Esophagus muscularis mucosa (tissue), 4 donors: ENCODE results near the gene TMEM158. TPM values are rescaled to one million over a fixed set of nuclear protein-coding genes. Genes with fewer than 3 reads are reported as not detected.

Source experiments
- DNase-seq: peaks from one replicate; pipeline ENCODE4 v3.0.0-alpha.2; 2017; ENCODE audit errors: extremely low spot score
- H3K27ac ChIP-seq, 4 donors: fragments of 200-600 bp; sonication (generic); replicated peaks in 1 of 4; 1 replicate in 3 of 4; 2 replicates in 1 of 4; pipeline ENCODE4 v1.5.1; 2016 to 2019; ENCODE audit warnings: mild to moderate bottlenecking in 1 of 4
- H3K27me3 ChIP-seq, 4 donors: fragments of 200-600 bp; sonication (generic); one replicate each; pipeline versions ENCODE4 v1.5.1 to v1.6.0; 2016 to 2019
- H3K36me3 ChIP-seq, 4 donors: fragments of 200-600 bp; sonication (generic); one replicate each; pipeline ENCODE4 v1.5.1; 2016 to 2019
- H3K4me1 ChIP-seq, 4 donors: fragments of 200-600 bp; sonication (generic); one replicate each; pipeline ENCODE4 v1.5.1; 2016 to 2019
- H3K4me3 ChIP-seq, 4 donors: fragments of 200-600 bp; sonication (generic); 1 replicate in 2 of 4; 2 replicates in 2 of 4; pipeline ENCODE4 v1.5.1; 2016 to 2019; ENCODE audit warnings: mild to moderate bottlenecking in 4 of 4, moderate library complexity in 1 of 4
- H3K9me3 ChIP-seq, 4 donors: fragments of 200-600 bp; sonication (generic); 1 replicate in 3 of 4; 2 replicates in 1 of 4; pipeline ENCODE4 v1.5.1; 2016 to 2019
- CTCF ChIP-seq, 3 experiments: fragments of 200-600 bp in 2 of 3; fragments of 450-650 bp in 1 of 3; sonication (generic) in 2 of 3; IDR thresholded peaks; one replicate each; pipeline ENCODE4 v1.5.1; 2017 to 2019; ENCODE audit warnings: antibody characterized with exemption in 3 of 3, mild to moderate bottlenecking in 2 of 3, moderate library complexity in 1 of 3
- EP300 ChIP-seq: sonication (generic); formaldehyde crosslinking; IDR thresholded peaks from one replicate; pipeline ENCODE4 v1.6.1; 2017; ENCODE audit warnings: antibody characterized with exemption
- POLR2A ChIP-seq: fragments of 450-650 bp; IDR thresholded peaks from one replicate; pipeline ENCODE4 v1.6.1; 2017; ENCODE audit warnings: antibody characterized with exemption, moderate library complexity, mild to moderate bottlenecking, low read depth
- POLR2AphosphoS5 ChIP-seq, 2 donors: sonication (generic); formaldehyde crosslinking; IDR thresholded peaks; one replicate each; pipeline ENCODE4 v1.6.1; 2017; ENCODE audit warnings: antibody characterized with exemption in 2 of 2
- WGBS: methylation state at CpG from one replicate; pipeline ENCODE4 v1.1.5; 2018; 5-methylcytosine and 5-hydroxymethylcytosine counted together
- intact Hi-C: fragments of 100-400 bp; cut with DNase I; formaldehyde crosslinking; loops from one replicate; pipeline ENCODE4 v1.15.1; 2023
- total RNA-seq, 4 donors: library from RNA; depleted of rRNA; stranded (reverse); fragments of >200 nt; gene quantifications; one replicate each; pipeline versions ENCODE4 v1.1.0 to v1.2.1, GENCODE V29; 2016

The TMEM158 gene
- total RNA-seq, 4 donors from 2014 or later = 1.2 to 6.4 (median 2.3) TPM

DNA sequence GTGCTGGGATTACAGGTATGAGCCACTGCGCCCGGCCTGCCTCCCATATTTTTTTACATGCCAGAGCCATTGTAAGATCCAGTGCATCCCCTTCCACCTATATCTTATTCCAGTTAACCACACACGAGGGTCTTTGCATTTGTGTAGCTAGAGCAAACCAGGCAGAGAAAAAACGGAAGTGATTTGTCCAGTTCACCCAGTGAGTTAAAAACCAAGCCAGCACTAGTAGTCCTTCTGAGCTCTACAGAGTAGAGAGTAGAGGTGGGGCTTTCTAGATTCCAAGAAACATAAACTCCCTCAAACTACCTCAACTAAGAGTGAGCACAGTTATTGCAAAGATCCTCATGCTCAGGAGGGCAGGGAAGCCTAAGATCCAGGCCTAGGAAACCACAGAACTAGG is 34.7 kb downstream of the TMEM158 start:
- Histone ChIP-seq H3K36me3 (no peaks in the 10 kb centered on the region), H3K9me3 (no peaks in the 10 kb centered on the region), H3K4me1 (no peaks in the 10 kb centered on the region), H3K4me3 (no peak overlapping the region), H3K27me3 (no peaks in the 10 kb centered on the region), H3K27ac (no peak overlapping the region)
- WGBS = 97% methylated on average over 4 of the region's 4 CpGs
- DNase-seq = no peak
- TF ChIP-seq POLR2A (no peak), POLR2AphosphoS5 (IDR thresholded peaks at IDR 0.05) (no peak), EP300 (no peak), CTCF (IDR thresholded peaks at IDR 0.05) (no peak)
- intact Hi-C loops = no loop called here

GRCh38 chr3:45188719-45189659 is 37.1 kb downstream of the TMEM158 start:
- H3K4me3 ChIP-seq = no peak overlapping the region
- H3K36me3 ChIP-seq = no peaks in the 10 kb centered on the region
- TF ChIP-seq POLR2AphosphoS5 (IDR thresholded peaks at IDR 0.05) (no peak), EP300 (no peak), CTCF (IDR thresholded peaks at IDR 0.05) (no peak), POLR2A (no peak)
- no peaks in the 10 kb centered on the region for H3K9me3 ChIP-seq
- DNase-seq = no peak
- H3K27me3 ChIP-seq = no peaks in the 10 kb centered on the region
- WGBS = 71% methylated on average over 5 of the region's 8 CpGs
- no peaks in the 10 kb centered on the region for H3K4me1 ChIP-seq
- H3K27ac ChIP-seq = no peak overlapping the region
- intact Hi-C loops = no loop called here

DNA sequence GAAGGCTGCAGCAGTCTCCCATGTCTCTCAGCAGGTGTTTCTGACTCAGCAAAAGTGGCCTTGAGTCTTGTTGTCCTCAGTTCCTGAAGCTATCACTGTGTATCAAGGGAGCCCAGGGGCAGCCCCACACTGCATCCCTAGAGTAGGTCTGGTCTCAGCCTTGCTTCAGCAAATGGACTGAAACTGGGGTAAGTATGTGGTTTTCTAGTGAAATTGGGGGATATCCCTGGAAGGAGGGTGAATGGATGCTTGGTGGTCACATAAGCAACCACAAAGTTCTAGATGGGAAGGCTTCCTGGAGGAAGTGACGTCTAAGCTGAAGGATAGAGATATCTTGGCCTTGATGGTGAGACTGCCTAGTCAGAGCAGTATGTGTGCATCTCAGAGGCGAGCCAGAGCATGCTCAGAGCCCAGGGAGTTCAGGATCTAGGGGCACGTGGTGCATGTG is 38.4 kb downstream of the TMEM158 start:
- Histone ChIP-seq H3K36me3 (no peaks in the 10 kb centered on the region), H3K4me1 (peaks cover 0 to 8% (median 7%) of the 10 kb centered on the region in 4 donors), H3K27ac (no peak overlapping the region), H3K27me3 (no peaks in the 10 kb centered on the region), H3K9me3 (no peaks in the 10 kb centered on the region), H3K4me3 (no peak overlapping the region)
- 85% methylated on average over 2 of the region's 3 CpGs for WGBS
- no peak for DNase-seq
- no peak for TF ChIP-seq EP300
- TF ChIP-seq CTCF (IDR thresholded peaks at IDR 0.05) = no peak
- TF ChIP-seq POLR2AphosphoS5 (IDR thresholded peaks at IDR 0.05) = no peak
- TF ChIP-seq POLR2A = no peak
- intact Hi-C loops = no loop called here

GRCh38 chr3:45186871-45187270 is 39.2 kb downstream of the TMEM158 start:
- DNase-seq = no peak
- H3K9me3 ChIP-seq = no peaks in the 10 kb centered on the region
- WGBS = 98% methylated on average over 4 of the region's 6 CpGs
- no peak overlapping the region for H3K27ac ChIP-seq
- H3K36me3 ChIP-seq = no peaks in the 10 kb centered on the region
- H3K27me3 ChIP-seq = no peaks in the 10 kb centered on the region
- no peak for TF ChIP-seq POLR2A
- no peak for TF ChIP-seq CTCF (IDR thresholded peaks at IDR 0.05)
- no peak for TF ChIP-seq POLR2AphosphoS5 (IDR thresholded peaks at IDR 0.05)
- TF ChIP-seq EP300 = no peak
- no peak overlapping the region for H3K4me3 ChIP-seq
- peaks cover 0 to 10% (median 7%) of the 10 kb centered on the region in 4 donors for H3K4me1 ChIP-seq
- intact Hi-C loops = no loop called here
